ENCODE measurements around the gene PPP3CA.

The PPP3CA gene

DNA sequence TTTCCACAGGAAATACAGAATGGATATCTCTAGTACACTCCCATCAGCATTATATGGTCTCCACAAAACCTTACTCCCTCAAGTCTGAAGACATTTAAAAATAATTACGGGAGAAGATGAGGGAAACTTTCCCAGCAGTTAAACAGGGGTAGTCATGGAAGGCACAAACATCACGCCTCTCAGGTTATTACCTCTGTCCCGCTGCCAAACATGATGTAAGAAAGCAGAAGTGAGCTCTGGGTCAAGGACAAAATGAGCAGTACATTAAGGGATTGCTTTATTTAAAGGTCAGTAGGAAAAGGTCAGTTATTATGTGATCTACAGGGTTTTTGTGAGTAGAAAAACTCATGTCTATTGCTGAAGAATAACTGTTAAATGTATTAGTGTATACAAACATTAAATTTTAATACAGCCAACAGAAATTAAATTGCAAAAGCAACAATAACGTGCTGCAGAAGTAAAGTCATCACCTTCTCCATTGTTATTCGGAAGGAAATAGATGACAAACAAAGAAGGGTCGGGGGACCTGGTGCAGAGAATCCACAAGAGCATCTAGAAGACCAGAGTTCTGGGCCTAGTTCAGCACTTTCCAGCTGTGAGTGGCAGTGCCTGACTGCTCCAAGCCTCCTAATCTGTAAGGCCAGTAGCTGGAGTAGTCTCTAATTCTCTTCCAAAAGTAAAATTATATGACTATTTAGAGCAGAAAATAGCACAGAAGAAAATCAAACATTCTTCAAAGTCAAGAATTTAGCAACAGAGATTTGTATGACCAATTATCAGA lies 171.2 kb downstream of the PPP3CA start:
- no peak for DNase-seq

DNA sequence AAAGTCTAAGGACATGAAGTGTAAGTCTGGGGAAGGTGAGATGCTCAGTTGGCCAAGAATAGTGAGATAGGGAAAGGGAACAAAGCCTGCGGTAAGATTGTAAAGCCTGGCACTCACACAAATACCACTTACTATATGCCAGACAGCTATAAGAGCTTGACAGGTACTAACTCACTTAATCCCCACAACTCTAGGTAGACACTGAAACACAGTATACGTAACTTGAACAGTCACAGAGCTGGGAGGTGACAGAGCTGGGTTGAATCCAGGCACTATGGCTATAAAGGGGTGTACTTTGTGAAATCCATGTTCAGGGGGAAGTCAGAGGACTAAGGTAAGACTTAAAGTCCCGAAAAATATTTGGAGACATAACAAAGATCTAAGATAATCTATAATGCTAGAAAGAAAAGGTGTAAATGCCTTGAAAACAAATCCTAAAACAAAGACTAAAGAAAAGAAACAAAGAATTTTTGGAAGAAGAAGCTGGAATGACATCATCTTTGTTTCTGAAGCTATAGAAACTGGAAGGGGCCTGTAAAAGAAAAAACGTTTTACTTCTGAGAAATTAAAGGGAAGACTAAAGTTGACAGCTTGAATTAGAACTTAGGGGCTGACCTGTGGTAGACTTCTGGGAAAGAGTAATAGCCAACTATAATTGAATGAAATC lies 172.5 kb downstream of the PPP3CA start:
- no peak for DNase-seq

DNA sequence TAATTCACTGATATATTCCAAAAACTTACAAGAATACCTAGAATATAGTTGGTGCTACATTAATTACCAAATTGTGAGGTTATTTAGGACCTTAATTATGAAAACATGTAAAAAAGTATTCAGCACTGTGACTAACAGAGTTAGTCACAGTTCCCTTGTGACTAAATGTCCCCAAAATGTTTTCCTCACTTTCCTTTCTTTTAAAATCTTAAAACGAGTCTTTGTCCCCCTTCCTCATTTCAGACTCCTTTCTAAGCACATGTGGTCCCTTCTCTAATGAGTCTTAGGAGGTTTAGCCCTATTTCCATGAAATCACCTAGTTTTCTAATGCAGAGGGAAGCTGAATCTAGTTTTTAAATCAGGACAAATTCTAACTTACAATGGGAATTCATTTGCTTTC lies 175.0 kb downstream of the PPP3CA start:
- no peak for DNase-seq

DNA sequence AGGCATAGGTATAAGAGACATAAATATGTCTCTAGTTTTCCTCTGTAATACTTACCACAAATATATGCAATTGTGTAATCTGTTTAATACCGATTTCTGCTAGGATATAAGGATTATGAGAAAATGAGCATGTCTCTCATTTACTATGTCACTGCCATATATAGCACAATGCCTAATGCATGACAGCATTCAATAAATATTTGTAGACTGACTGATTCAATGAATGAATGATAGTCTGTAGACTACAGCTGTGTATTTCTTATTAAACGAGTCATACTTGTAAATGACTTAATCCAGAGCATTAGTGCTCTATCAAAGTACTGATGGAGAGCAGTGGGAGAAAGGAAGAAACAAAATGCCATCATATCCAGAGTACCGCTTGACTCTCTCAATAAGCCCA lies 175.6 kb downstream of the PPP3CA start:
- DNase-seq, result no peak

DNA sequence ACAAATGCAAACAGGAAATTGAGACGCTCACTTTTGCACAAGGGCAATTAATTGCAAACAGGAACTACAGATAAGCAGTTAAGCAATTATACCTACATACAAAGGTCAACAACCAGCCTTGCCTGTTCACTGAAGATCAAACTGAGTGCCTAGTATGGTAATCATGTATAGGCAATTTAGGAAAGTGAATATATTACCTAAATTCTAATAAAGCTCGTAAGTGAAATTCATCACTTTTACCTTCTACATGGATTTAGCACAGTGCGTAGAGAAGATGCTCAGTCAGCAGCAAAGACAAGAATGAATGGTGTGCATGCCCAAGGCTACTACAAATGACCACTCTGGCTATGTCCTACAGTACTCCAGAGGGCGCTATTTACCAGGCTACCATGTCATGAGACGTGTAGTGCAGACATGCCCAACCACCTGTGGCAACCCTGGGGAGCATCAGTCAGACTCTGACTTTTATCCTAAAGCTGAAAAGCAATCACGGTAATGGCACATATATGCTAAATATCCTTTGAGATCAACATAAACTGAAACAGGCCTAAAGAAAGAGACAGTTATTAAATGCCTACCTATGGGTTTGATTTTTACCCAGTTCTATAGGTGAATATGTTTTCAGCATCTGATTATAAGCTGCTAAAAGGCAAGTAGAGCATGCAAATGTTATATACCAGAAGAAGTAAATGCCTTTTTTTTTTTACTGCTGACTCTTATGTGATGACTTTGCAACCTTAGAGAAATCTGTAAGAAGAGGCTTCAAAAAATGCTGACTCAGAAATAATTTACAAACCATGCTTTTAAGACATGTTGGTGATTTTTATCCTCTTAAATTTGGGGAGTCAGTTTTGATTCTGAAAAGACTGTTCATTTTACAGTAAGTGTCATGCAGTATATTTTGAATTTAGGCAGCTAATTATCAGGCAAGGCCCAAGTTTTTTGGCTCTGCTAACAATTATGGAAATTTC lies 178.0 kb downstream of the PPP3CA start:
- peak; percentile 9 for DNase-seq

DNA sequence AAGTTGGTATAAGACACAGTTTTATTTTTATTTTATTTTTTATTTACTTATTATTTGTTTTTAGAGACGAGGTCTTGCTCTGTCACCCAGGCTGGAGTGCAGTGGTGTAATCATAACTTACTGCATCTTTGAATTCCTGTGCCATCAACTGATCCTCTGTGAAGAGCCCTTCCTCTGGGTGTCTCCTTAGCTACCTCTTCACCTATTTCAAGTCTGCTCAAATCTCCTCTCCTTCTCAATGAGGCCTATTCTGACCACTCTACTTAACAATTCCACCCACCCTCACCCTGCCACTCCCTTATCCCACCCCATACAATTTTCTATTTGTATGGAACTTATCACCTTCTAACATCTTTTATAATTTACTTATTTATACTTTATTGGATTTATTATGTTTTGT lies 183.4 kb downstream of the PPP3CA start:
- no peak for DNase-seq

DNA sequence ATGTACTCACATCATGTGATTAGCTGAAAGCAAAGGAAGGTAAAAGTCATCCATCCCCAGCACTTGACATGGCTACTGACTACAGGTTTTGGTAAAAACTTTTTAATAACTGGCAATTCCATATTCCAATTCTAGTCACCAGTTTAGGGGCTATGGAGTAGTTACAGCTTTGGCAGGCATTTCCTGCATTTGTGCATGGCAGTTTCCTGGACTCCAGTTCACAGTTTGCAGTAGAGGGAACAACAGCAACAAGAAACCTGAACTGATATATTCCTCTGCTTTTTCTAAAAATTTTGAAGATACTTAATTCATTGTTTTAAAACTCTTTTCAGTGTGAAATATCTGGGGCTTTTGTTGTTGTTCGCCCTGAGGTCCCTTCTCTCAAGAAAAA lies 184.3 kb downstream of the PPP3CA start:
- no peak for DNase-seq

DNA sequence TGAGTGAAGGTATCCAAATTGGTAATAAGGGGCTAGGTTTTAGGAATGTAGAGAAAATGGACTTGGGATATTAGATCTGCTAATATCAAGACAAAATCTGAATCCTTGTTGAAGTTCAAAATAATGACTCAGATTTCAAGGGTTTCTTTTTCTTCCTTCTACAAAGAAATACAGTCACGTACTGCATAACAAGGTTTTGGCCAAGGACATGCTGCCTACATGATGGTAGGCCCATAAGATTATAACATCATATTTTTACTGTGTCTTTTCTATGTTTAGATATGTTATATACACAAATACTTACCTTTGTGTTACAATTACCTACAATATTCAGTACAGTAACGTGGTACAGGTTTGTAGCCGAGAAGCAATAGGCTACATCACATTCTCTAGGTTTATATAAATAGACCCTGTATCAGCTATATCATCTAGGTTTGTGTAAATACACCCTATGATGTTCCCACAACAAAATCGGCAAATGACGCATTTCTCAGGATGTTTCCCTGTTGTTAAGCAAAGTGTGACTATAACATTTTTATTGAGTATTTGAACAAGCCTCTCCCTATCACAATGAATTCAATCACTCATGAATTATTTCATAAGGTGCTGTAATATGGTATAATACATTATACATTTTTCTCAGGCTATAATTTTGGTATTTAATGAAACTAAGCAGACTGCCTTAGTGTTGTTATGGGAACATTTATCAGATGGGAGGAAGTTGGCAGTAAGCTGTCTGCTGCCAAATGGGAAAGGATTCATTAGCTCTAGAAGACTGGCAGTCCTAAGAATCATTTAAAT lies 186.3 kb downstream of the PPP3CA start:
- DNase-seq, result no peak

DNA sequence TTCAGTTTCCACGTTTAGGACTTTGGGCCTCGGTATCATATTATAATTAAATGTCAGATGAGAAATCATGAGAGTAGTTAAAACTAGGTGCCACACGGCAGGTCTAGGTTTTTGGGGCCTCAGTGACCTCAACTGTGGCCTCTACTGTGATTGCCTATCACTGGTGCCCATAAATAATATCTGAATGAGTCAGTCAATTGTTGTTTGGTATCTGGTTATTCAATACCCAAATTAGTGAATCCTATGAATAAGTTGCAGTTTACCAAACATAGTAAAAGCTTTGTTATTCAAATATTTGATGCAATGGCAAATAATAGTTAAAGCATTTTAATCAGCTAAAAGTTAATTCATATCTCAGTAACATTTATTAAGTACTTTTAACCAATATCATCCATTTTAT lies 188.8 kb downstream of the PPP3CA start:
- DNase-seq, result no peak

DNA sequence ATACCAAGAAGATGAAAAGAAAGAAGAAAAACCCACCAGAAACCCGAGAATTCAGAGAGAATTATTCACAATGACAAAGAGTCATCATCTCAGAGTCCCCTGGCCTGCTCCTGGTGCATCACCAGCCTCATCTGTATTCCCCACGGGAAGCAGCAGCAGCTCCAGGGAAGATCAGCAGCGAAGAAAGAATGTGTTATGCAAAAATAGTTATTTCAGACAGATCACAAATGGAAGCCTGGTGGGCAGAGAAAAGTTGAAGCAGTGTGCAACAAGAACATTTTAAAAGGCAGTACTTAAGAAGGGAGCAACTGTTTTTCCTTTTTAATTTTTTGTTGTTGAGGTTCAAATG lies 189.2 kb downstream of the PPP3CA start:
- no peak for DNase-seq

DNA sequence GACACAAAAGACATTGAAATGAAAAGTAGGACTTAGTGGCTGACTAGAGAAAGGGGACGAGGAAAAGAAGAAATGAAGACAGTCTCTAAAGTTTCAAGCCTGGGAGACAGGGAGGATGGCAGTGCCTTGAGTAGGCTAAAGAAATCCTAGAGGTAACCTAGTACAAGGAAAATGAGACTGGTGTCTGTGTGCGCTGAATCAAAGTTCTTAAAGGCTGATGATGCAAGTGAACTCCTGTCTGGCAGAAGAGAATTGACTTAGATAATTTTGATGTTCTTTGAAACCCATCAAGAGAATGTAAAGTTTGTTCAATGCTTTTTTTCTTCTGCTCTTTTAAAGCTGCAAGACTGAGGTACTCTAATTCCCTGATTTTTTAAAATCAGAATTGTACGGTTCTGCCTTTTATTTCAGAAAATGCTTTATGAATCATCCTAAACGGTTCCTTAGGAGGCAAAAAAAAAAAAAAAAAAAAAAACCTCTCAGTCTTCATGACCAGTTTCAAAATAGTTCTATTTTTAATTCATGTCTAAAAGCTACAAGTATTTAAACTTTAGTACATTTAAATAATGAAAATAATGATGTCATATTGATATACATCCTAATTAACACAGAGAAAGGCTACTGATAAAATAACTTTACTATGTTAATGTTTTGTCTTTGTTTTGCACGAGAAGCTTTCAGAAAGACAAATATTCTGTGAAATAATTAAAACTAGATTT lies 189.8 kb downstream of the PPP3CA start:
- DNase-seq, result no peak

DNA sequence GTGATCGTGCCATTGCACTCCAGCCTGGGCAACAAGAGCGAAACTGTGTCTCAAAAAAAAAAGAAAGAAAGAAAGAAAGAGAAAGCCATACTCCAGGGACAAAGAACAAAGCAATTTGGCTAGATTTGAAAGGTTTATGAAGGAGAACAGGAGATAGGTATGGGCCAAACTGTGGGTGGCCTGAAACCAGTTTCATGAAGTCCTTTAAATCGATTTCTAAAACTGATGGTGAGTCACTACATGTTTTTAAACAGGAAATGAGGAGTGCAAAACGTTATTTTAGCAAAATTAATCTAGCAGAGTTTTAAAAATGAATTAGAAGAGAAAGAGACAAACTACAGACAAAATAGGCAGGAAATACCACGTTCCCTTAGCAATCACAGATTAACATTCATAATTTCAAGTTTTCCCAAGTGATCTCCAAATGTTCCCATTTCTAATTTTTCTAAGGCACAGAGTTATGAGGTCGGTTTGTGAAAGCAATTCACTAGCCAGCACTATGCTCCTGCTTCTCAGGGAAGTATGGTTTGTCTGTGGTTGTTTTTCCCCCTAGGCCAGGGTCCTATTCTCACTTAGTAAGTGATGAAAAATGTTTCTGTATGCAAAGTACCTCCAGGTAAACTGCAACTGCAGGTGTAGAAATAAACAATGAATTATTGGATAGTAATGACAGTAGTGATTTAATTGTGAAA lies 190.6 kb downstream of the PPP3CA start:
- DNase-seq, result no peak

DNA sequence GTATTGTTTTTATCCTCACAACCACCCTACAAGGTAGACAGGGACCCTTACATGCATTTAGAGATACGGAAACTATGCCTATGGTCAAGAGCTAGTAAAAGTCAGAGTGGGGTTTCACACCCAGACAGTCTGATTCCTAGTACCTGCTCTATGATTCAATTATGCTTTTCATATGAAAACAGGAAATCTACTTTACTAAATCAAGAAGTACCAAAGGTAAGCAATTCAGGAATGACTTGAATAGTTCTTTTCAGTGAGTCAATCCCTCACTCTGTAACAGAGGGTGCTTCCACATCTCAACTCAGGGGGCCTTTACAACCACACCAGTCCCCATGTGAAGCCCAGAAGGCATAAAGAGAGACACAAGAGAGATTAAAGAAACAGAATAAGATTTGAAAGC lies 191.4 kb downstream of the PPP3CA start:
- no peak for DNase-seq

DNA sequence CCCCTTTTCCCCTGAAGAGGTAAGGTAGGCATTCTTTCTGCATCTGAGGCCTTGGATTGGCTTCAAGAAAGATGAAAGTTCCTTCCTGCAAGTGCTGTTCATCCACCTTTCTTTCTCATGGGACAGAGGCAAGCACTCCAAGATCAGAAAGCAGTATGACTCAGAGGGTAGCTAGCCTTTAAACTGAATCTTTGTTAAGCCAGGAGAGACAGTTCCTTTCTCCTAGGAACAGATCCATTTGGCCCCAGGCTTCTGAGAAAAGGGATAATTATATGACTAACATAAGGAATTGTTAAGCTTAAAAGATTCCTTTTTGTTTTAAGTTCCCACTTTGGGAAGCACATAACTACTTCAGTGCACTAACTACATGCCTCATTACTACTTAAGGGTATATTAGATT lies 192.0 kb downstream of the PPP3CA start:
- DNase-seq, result no peak

DNA sequence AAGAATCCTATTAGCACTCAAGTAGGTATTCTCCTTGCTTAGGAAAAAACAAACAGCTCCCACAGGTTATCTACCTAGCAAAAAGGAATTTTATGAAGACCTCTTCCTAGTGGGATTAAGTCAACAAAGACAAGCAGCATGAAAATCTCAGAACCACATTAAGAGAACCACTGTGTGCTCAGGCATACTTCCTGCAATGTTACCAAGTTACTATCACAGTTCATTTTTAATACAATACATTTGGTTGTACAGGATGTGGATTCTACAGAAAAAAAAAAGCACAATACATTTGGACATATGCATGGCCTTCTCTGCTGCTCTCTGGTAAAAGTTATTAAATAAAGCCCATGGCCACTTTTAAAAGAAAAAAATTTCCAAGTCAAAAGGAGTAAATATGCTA lies 193.7 kb downstream of the PPP3CA start:
- no peak for DNase-seq

DNA sequence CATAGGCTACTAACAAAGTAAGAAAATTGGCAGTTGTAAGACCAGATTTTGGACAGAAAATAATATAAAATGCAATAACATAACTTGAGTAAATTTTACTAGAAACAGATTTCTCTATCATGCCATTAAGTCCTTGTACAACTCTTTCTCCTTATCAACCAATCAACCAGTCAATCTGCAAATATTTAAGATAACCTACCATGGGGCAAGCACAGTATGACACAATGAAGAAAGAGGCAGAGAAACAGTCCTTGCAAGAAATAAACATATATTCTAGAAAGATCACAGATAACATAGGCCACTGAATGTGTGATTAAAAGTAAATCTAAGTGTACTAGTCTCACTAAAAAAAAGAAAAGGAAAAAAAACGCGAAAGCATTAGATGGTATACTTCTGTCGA lies 194.8 kb downstream of the PPP3CA start:
- no peak for DNase-seq

DNA sequence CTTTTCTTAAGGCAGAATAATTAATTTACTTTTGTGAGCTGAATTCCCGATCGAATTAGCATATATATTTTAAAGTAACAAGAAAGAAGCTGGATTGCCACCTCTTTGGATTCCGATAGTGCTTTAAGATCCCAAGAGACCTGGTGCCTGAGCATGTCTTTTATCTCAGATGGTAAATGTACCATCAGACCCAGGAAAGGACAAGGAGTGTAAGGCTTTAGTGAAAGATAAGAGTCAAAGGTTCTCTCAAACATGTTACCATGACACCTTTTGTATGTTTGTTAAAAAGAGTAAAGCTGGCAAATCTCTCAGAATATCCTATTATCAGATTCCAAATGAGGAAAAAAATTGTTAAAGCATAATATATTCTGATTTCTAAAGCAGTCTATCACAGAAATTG lies 198.8 kb downstream of the PPP3CA start:
- no peak for DNase-seq

DNA sequence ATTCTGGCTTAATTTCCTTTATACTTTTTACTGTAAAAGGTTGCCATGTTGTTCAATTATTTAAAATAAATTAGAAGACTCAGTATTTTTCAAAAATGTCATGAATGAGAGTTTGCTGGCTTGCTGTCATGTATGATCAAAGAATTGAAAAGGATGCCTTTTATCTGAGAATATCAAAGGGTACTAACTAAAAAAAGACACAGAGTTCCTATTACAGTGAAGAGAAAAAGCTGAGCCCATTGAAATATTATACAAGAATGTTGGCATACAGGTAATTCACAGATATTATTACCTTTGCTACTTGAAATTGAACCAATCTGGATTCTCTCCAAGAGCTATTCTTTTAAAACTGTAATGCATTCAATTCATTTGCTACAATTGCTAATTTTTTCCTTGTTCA lies 200.0 kb downstream of the PPP3CA start:
- DNase-seq, result no peak

DNA sequence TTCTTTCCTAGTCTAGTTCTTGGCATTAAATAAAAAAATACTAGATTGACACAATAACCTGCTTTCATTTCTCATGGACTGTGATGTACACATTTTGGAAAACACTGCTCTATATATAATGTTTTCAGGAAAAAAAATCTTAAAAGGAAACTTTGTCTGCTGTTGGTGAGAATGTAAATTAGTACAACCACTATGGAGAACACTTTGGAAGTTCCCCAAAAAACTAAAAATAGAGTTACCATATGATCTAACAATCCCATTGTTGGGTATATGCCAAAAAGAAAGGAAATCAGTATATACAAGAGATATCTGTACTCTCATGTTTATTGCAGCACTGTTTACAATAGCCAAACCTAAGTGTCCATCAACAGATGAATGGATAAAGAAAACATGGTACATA lies 202.3 kb downstream of the PPP3CA start:
- DNase-seq, result no peak

DNA sequence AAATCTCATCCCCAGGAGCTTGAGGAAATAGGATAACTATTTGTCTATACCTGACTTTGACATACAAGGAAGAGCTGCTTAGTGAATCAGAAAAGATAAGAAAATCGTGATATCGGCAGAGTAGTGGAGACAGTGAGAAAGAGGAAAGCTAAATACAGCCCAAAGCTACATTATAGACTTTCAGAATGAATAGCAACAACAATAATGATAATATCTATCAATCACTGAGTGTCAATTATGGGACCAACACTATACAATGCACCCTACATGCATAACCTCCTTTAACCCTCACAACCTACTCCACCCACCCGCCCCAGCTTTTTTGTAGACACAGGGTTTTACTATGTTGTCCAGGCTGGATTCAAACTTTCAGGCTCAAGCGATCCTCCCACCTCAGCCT lies 205.1 kb downstream of the PPP3CA start:
- DNase-seq, result no peak

DNA sequence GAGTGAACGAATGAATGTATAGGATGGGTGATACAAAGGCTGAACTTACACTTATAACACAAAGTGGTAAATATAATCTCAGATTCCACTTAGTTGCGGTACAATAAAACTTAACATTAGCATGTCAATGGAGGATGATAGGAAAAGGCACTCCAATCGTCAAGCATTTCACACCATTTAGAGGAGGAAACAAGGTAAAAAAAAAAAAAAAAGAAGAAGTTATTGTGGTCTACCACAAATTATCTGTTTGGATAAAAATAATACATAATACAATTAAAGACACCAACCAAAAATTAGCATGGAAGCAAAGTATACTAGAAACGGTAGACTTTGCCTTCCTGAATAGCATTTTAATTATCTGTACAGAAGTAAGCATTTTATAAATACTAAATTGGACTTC lies 205.5 kb downstream of the PPP3CA start:
- DNase-seq, result no peak
